ENCODE data around the gene PRODH.
"Not testable (repeated sequence)": the region's sequence is repeated elsewhere in the genome, so short reads cannot be mapped to it uniquely, and the experiment has no call there.

PRODH gene

GRCh38 chr22:18915550-18915949 is 20.5 kb downstream of the PRODH start:
- H3K27ac Mint-ChIP-seq; ATAC-seq (replicated peaks); H3K27me3 Mint-ChIP-seq; DNase-seq; H3K4me1 Mint-ChIP-seq; H3K4me3 Mint-ChIP-seq; H3K36me3 Mint-ChIP-seq; H3K9me3 Mint-ChIP-seq: not testable (repeated sequence)

- H3K9me3 Mint-ChIP-seq; DNase-seq; H3K4me3 Mint-ChIP-seq; H3K4me1 Mint-ChIP-seq; H3K27ac Mint-ChIP-seq; H3K27me3 Mint-ChIP-seq; ATAC-seq (replicated peaks); H3K36me3 Mint-ChIP-seq: not testable (repeated sequence)
These were observed 21.5 kb downstream of the PRODH start for GRCh38 chr22:18914558-18914957.

DNA sequence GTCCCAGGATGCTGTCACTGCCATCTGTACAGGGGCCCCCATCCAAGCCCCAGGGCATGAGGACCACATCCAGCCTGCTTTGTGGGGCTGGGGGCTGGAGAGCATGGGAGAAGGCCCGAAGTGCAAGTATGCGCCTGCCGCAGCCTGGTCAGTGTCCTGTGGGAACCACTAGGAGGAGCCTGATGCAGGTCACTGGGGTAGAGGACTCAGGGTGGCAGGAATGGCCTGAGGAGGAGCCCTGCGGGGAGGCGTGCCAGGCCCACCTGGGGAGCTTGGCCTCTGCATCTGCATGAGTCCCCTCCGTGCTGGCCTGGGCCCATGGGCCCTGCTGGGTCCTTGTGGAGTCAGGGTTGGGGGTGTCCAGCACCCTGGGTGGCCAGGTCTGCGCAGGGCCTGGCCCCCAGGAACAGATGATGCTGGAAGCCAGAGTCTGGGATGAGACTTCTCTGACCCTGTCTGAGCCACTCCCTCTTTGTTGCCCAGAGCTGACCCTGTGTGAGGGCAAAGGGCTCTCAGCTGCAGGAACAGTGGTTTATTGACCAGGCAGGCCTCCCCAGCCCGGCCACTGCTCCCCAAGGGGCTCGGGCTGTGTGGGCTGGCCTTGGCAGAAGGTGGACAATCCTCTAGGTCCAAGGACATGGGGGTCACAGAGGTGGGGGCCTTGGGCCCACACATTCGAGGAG is 23.7 kb downstream of the PRODH start:
- not testable (repeated sequence) for H3K27ac Mint-ChIP-seq; DNase-seq; H3K27me3 Mint-ChIP-seq; ATAC-seq (replicated peaks); H3K9me3 Mint-ChIP-seq; H3K4me1 Mint-ChIP-seq; H3K4me3 Mint-ChIP-seq; H3K36me3 Mint-ChIP-seq

- not testable (repeated sequence) for H3K27ac Mint-ChIP-seq; H3K27me3 Mint-ChIP-seq; H3K36me3 Mint-ChIP-seq; DNase-seq; H3K4me1 Mint-ChIP-seq; ATAC-seq (replicated peaks); H3K4me3 Mint-ChIP-seq; H3K9me3 Mint-ChIP-seq
These were observed 24.6 kb downstream of the PRODH start for GRCh38 chr22:18911535-18911934.

DNA sequence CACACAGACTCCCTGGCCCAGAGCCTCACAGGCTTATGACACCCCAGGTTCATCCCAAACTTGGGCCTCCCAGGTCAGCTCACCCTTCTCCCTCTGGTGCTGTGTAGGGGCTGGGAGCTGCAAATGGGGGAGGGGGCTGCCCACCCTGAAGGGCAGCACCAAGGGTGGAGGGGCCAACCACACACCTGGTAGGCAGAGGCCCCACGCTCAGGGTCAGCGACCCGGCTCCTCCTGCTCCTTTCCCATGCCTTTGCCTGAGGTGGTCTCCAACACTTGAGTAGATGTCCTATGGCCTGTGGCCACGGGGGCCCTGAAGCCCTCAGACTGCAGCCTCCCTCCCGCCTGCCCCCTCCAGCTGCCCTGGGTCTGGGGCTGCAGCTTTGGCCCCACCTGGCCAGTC is 26.5 kb downstream of the PRODH start:
- ATAC-seq (replicated peaks), result no peak
- H3K9me3 Mint-ChIP-seq, result no peaks in the 10 kb centered on the region
- DNase-seq, result no peak
- no peaks in the 10 kb centered on the region for H3K4me1 Mint-ChIP-seq
- H3K27ac Mint-ChIP-seq, result no peak overlapping the region
- H3K36me3 Mint-ChIP-seq, result no peaks in the 10 kb centered on the region
- H3K27me3 Mint-ChIP-seq, result no peaks in the 10 kb centered on the region
- H3K4me3 Mint-ChIP-seq, result no peak overlapping the region

GRCh38 chr22:18906896-18907295 is 29.2 kb downstream of the PRODH start:
- H3K27ac Mint-ChIP-seq, result no peak overlapping the region
- no peaks in the 10 kb centered on the region for H3K4me1 Mint-ChIP-seq
- no peak overlapping the region for H3K4me3 Mint-ChIP-seq
- H3K27me3 Mint-ChIP-seq, result no peaks in the 10 kb centered on the region
- DNase-seq (no peak), ATAC-seq (replicated peaks) (peak; percentile 13 to 28)
- no peaks in the 10 kb centered on the region for H3K9me3 Mint-ChIP-seq
- H3K36me3 Mint-ChIP-seq, result no peaks in the 10 kb centered on the region

DNA sequence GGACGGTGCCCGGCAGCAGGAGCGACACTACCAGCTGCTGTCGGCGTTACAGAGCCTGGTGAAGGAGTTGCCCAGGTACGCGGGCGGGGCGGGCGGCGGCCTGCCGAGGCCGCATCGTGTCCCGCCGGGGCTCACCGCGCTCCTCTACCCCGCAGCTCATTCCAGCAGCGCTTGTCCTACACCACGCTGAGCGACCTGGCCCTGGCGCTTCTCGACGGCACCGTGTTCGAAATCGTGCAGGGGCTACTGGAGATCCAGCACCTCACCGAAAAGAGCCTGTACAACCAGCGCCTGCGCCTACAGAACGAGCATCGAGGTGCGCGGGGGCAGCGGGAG is 29.7 kb downstream of the PRODH start:
- not testable (repeated sequence) for H3K4me3 Mint-ChIP-seq, H3K27ac Mint-ChIP-seq, H3K9me3 Mint-ChIP-seq, DNase-seq, H3K36me3 Mint-ChIP-seq, H3K4me1 Mint-ChIP-seq, H3K27me3 Mint-ChIP-seq
- peak; percentile 40 to 41 for ATAC-seq (replicated peaks)

DNA sequence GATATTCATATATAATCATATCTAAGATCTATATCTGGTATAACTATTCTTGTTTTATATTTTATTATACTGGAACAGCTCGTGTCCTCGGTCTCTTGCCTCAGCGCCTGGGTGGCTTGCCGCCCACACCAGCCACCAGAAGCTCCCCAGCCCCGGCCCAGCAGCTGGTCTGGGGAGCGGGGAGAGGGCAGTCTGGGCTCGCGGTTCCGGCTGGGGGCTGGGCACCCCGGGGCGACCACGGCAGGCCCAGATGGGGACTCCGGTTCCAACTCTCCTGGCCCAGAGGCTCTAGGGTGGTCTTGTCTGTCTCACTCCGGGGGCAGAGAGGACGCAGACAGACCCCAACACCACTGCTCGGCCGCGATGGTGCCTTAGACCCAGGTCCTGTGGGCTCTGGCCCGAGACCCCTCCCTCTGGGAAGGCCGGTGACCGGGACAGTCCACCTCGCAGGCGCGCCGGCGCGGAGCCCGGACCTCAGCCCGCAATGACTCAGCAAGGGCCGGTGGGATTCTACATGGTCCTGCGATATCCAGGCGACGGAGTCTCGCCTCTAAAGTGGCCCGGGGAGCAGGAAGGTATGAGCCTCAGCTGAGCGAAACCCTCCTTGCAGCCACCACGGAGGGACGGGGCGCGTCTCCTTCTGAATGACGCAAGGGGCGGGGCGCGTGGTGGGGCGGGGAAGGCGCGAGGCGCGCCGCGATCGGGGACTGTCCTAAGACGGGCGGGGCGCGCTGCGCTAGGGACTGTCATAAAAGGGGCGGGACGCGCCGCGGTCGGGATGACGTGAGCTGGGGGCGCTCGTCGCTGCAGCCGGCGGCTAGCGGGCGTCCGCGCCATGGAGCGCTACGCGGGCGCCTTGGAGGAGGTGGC is 30.3 kb downstream of the PRODH start, which contains the start of gene DGCR6:
Gene DGCR6, plus strand, starts transcription at position 781 of the 870 bp plus-strand sequence. Its CDS starts 55 bp downstream, at position 836.
- Mint-ChIP-seq H3K9me3 (no peaks in the 10 kb centered on the region), H3K4me1 (no peaks in the 10 kb centered on the region), H3K27me3 (no peaks in the 10 kb centered on the region), H3K27ac (no peak within 1 kb of the TSS), H3K4me3 (no peak within 1 kb of the TSS), H3K36me3 (no peaks in the 10 kb centered on the region)
- DNase-seq, result no peak
- peak; percentile 97 to 98 for ATAC-seq (replicated peaks)

- ATAC-seq (replicated peaks); H3K27ac Mint-ChIP-seq; H3K4me3 Mint-ChIP-seq; H3K4me1 Mint-ChIP-seq; H3K9me3 Mint-ChIP-seq; H3K36me3 Mint-ChIP-seq; H3K27me3 Mint-ChIP-seq; DNase-seq: not testable (repeated sequence)
These were observed 39.9 kb downstream of the PRODH start for GRCh38 chr22:18896037-18896657.

GRCh38 chr22:18893775-18894174 is 42.3 kb downstream of the PRODH start:
- H3K4me1 Mint-ChIP-seq; H3K9me3 Mint-ChIP-seq; ATAC-seq (replicated peaks); H3K36me3 Mint-ChIP-seq; H3K4me3 Mint-ChIP-seq; DNase-seq; H3K27ac Mint-ChIP-seq; H3K27me3 Mint-ChIP-seq: not testable (repeated sequence)

DNA sequence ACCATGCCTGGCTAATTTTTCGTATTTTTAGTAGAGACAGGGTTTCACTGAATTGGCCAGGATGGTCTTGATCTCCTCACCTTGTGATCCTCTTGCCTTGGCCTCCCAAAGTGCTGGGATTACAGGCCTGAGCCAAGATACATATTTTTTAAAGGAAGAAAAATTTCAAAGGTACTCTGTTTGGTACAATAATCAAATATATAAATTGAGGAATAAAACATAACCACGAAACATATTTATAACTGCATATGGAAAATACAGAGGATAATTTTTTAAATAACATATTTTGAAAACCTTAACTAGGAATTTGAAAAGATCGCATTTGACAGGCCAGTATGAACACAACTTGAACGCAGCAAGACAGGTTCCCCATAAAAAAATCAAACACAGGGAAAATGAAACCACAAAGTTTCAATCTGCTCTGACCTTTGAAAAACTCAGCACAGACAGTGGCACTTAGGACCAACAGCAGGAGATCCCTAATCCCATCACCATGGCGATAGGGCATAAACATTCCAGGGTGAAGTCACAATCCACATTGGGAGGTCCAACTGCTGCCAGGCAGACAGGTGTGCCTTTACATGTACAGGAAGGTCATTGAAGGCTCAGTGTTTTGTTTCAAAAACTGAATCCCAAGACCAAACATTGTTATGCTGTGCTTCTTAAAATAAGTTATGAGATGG is 45.4 kb downstream of the PRODH start:
- not testable (repeated sequence) for H3K36me3 Mint-ChIP-seq; ATAC-seq (replicated peaks)

DNA sequence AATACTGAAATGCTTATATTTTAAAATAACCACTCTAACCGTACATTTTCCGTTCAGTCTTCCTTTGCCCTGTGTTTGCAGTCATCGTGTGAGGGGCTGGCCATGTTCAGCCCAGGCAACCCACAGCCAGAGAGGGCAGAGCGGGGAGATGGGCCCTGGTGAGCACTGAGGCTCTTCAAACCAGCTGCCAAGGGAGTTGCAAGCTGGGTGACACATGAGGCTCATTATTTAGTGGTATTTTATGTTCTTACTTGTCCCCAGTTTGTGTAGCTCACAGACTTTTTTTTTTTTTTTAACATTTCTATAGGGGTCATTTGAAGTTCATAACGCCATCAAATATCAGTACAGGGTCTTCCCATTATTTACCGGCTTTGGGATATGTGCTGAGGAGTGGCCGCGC is 48.0 kb downstream of the PRODH start:
- Mint-ChIP-seq H3K9me3 (no peaks in the 10 kb centered on the region), H3K4me1 (no peaks in the 10 kb centered on the region), H3K36me3 (no peaks in the 10 kb centered on the region), H3K27me3 (no peaks in the 10 kb centered on the region), H3K27ac (no peak overlapping the region), H3K4me3 (no peak overlapping the region)
- ATAC-seq (replicated peaks), result no peak
- DNase-seq, result no peak

More for the DNA sequence above, 45.4 kb downstream of the PRODH start:
- H3K27me3 Mint-ChIP-seq, H3K4me1 Mint-ChIP-seq, H3K9me3 Mint-ChIP-seq, DNase-seq, H3K4me3 Mint-ChIP-seq, H3K27ac Mint-ChIP-seq: not testable (repeated sequence)

- not testable (repeated sequence) for H3K36me3 Mint-ChIP-seq; H3K9me3 Mint-ChIP-seq; H3K27me3 Mint-ChIP-seq; DNase-seq; H3K4me1 Mint-ChIP-seq; H3K27ac Mint-ChIP-seq; H3K4me3 Mint-ChIP-seq; ATAC-seq (replicated peaks)
These were observed 51.6 kb downstream of the PRODH start for GRCh38 chr22:18884465-18884864.

DNA sequence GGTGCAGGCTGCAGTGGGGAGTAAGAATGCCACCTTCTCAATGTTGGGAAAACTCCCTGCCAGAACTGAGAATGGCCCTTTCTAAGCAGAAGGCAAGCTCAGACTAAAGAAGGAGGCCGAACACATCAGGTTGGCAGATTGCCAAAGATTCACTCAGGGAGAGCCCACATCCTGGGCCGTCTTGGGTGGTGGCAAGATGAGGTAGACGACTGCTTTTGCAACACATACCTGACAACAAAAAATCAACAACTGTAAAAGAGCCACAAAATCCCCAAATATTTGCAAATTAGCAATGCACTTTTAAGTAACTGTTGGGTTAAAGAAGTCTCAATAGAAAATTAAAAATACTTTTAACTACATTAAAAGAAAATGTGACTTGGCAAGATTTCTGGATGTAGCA is 54.8 kb downstream of the PRODH start:
- H3K4me3 Mint-ChIP-seq; ATAC-seq (replicated peaks); H3K36me3 Mint-ChIP-seq; H3K9me3 Mint-ChIP-seq; H3K4me1 Mint-ChIP-seq; H3K27me3 Mint-ChIP-seq; DNase-seq; H3K27ac Mint-ChIP-seq: not testable (repeated sequence)

All from stimulated activated naive B cell treated with anti-CD40 and anti-IgM and Interleukin-4, amounts not matched to agents 10 μg/mL and 1 μg/mL and 100 μg/mL, for 72 hours (primary cell).